SK-N-MC (cell line): ENCODE data around the gene LSM2.

Experiments
- FOXP2 ChIP-seq: optimal IDR thresholded peaks from 2 replicates; pipeline ENCODE3; 2011; ENCODE audit warnings: mild to moderate bottlenecking, moderate library complexity; ENCODE audit not compliant: insufficient read depth; ENCODE audit errors: extremely low read length, control extremely low read depth
- POLR2AphosphoS5 ChIP-seq: IDR thresholded peaks from 2 replicates; pipeline ENCODE4 v1.6.1; 2012; ENCODE audit warnings: mild to moderate bottlenecking, low read depth, low read length, borderline replicate concordance

DNA sequence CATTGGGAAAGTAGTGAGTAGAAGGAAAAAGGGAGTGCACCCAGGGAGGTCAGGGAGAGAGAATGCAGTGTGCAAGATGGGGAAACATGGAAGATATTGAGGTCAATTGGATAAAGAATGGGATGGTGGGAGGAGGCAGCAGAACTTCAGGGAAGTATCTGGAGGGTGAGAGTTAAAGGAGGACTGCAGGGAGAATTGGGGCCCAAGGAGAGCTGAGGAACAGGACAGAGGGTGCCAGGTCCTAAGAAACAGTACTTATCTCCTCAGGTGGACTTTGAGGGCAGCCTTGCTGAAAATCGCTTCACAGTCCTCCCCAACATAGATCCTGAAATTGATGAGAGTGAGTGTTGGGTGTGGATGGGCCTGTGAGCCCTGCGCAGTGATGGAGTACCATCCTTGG is 48.5 kb downstream of the LSM2 start:
- no peak for TF ChIP-seq FOXP2
- no peak for TF ChIP-seq POLR2AphosphoS5
